Astrocyte (in vitro differentiated cells and primary cell): Measurements from ENCODE around the gene RANBP17. TPM values are rescaled to one million over a fixed set of nuclear protein-coding genes. Genes with fewer than 3 reads are reported as not detected.
"Not testable (repeated sequence)": the region's sequence is repeated elsewhere in the genome, so short reads cannot be mapped to it uniquely, and the experiment has no call there.

Source experiments
- DNase-seq: peaks from one replicate; pipeline ENCODE4 v3.0.0-alpha.2; 2010; ENCODE audit warnings: low read depth
- FAIRE-seq: peaks from 2 replicates; lab custom pipeline; 2011; peaks lifted over from hg19 to GRCh38; lab: Jason Lieb, UNC
- H2AFZ ChIP-seq: 2 replicates; pipeline ENCODE4 v1.6.0; 2012; ENCODE audit warnings: low read depth, low read length, inconsistent platforms
- H3K27ac ChIP-seq: 2 replicates; pipeline ENCODE4 v1.5.1; 2011; ENCODE audit warnings: low read depth, low read length, inconsistent platforms
- H3K27me3 ChIP-seq: 2 replicates; pipeline ENCODE4 v1.6.0; 2011; ENCODE audit warnings: low read length, inconsistent platforms; ENCODE audit not compliant: insufficient read depth
- H3K36me3 ChIP-seq: 2 replicates; pipeline ENCODE4 v1.5.1; 2011; ENCODE audit warnings: low read length, inconsistent platforms; ENCODE audit not compliant: insufficient read depth
- H3K4me1 ChIP-seq: 2 replicates; pipeline ENCODE4 v1.5.1; 2011; ENCODE audit warnings: low read length, inconsistent platforms; ENCODE audit not compliant: insufficient read depth
- H3K4me2 ChIP-seq: 2 replicates; pipeline ENCODE4 v1.6.0; 2012; ENCODE audit warnings: low read length, inconsistent platforms
- H3K4me3 ChIP-seq: 2 replicates; pipeline ENCODE4 v1.5.1; 2011; ENCODE audit warnings: low read depth, mild to moderate bottlenecking, low read length, inconsistent platforms; ENCODE audit not compliant: insufficient read depth
- H3K79me2 ChIP-seq: 2 replicates; pipeline ENCODE4 v1.6.0; 2012; ENCODE audit warnings: mild to moderate bottlenecking, low read length, inconsistent platforms; ENCODE audit not compliant: insufficient read depth
- H3K9ac ChIP-seq: 2 replicates; pipeline ENCODE4 v1.6.0; 2012; ENCODE audit warnings: mild to moderate bottlenecking, low read length, inconsistent platforms
- H3K9me3 ChIP-seq: 2 replicates; pipeline ENCODE4 v1.5.1; 2012; ENCODE audit warnings: low read depth, mild to moderate bottlenecking, low read length, inconsistent platforms; ENCODE audit not compliant: insufficient read depth
- H4K20me1 ChIP-seq: 2 replicates; pipeline ENCODE4 v1.6.0; 2012; ENCODE audit warnings: low read length, inconsistent platforms; ENCODE audit not compliant: insufficient read depth
- H3K27ac Mint-ChIP-seq: one replicate; pipeline ENCODE4 v1.8.0; 2021; ENCODE audit warnings: mild to moderate bottlenecking, mixed read lengths; ENCODE audit not compliant: unreplicated experiment
- H3K27me3 Mint-ChIP-seq: one replicate; pipeline ENCODE4 v1.8.0; 2021; ENCODE audit warnings: low read depth, mixed read lengths; ENCODE audit not compliant: unreplicated experiment
- H3K36me3 Mint-ChIP-seq: one replicate; pipeline ENCODE4 v1.8.0; 2021; ENCODE audit warnings: low read depth, mixed read lengths; ENCODE audit not compliant: unreplicated experiment
- H3K4me1 Mint-ChIP-seq: one replicate; pipeline ENCODE4 v1.8.0; 2021; ENCODE audit warnings: low read depth, mixed read lengths; ENCODE audit not compliant: unreplicated experiment
- H3K4me3 Mint-ChIP-seq: one replicate; pipeline ENCODE4 v1.8.0; 2021; ENCODE audit warnings: mild to moderate bottlenecking, moderate library complexity, mixed read lengths; ENCODE audit not compliant: unreplicated experiment
- H3K9me3 Mint-ChIP-seq: one replicate; pipeline ENCODE4 v1.8.0; 2021; ENCODE audit warnings: mild to moderate bottlenecking, mixed read lengths; ENCODE audit not compliant: unreplicated experiment
- CTCF ChIP-seq: IDR thresholded peaks from 2 replicates; pipeline ENCODE4 v1.5.1; 2011; ENCODE audit warnings: low read depth, mild to moderate bottlenecking, inconsistent platforms, low read length, moderate library complexity; ENCODE audit not compliant: insufficient read depth
- EZH2 ChIP-seq: IDR thresholded peaks from 2 replicates; pipeline ENCODE4 v1.6.1; 2012; ENCODE audit warnings: mild to moderate bottlenecking, low read length, inconsistent platforms; ENCODE audit not compliant: insufficient read depth
- total RNA-seq: library from RNA; stranded (reverse); gene quantifications from 2 replicates; pipeline ENCODE4 v1.2.1, GENCODE V29; 2021

The RANBP17 gene
- total RNA-seq, 1 donor from 2014 or later: 16.2 TPM

- Histone ChIP-seq H3K9ac (no peak overlapping the region), H3K36me3 (no peaks in the 10 kb centered on the region), H3K27ac (no peak overlapping the region), H3K27me3 (no peaks in the 10 kb centered on the region), H3K4me3 (no peak overlapping the region), H4K20me1 (no peaks in the 10 kb centered on the region), H3K4me1 (no peaks in the 10 kb centered on the region), H3K4me2 (no peak overlapping the region), H3K79me2 (no peaks in the 10 kb centered on the region), H2AFZ (no peak overlapping the region), H3K9me3 (no peaks in the 10 kb centered on the region)
- Mint-ChIP-seq H3K36me3 (no peaks in the 10 kb centered on the region), H3K9me3 (peaks cover 2% of the 10 kb centered on the region), H3K4me1 (no peaks in the 10 kb centered on the region), H3K27me3 (no peaks in the 10 kb centered on the region), H3K27ac (no peak overlapping the region), H3K4me3 (no peak overlapping the region)
- FAIRE-seq (no peak), DNase-seq (peak; percentile 2)
- TF ChIP-seq EZH2 (no peak), CTCF (no peak)
Measured at GRCh38 chr5:171168171-171168570, 306.4 kb downstream of the RANBP17 start.

- DNase-seq, H2AFZ ChIP-seq, H4K20me1 ChIP-seq, H3K9ac ChIP-seq, H3K4me3 ChIP-seq, H3K27ac Mint-ChIP-seq, H3K9me3 ChIP-seq, H3K36me3 ChIP-seq, FAIRE-seq, H3K4me1 ChIP-seq, H3K27ac ChIP-seq, H3K4me2 ChIP-seq, H3K36me3 Mint-ChIP-seq, H3K9me3 Mint-ChIP-seq, H3K4me1 Mint-ChIP-seq, H3K27me3 ChIP-seq, H3K27me3 Mint-ChIP-seq, H3K4me3 Mint-ChIP-seq, H3K79me2 ChIP-seq: not testable (repeated sequence)
Measured at GRCh38 chr5:171174960-171175359, 313.1 kb downstream of the RANBP17 start.

- Histone ChIP-seq H3K9ac (no peak overlapping the region), H4K20me1 (no peaks in the 10 kb centered on the region), H3K79me2 (no peaks in the 10 kb centered on the region), H2AFZ (no peak overlapping the region), H3K4me1 (no peaks in the 10 kb centered on the region), H3K36me3 (no peaks in the 10 kb centered on the region), H3K27me3 (no peaks in the 10 kb centered on the region), H3K9me3 (no peaks in the 10 kb centered on the region), H3K4me2 (no peak overlapping the region), H3K4me3 (no peak overlapping the region), H3K27ac (no peak overlapping the region)
- TF ChIP-seq CTCF: no peak
- no peak for TF ChIP-seq EZH2
- H3K27me3 Mint-ChIP-seq: no peaks in the 10 kb centered on the region
- no peak overlapping the region for H3K27ac Mint-ChIP-seq
- no peaks in the 10 kb centered on the region for H3K9me3 Mint-ChIP-seq
- H3K4me3 Mint-ChIP-seq: no peak overlapping the region
- DNase-seq (peak; percentile 51), FAIRE-seq (no peak)
- H3K4me1 Mint-ChIP-seq: peaks cover 2% of the 10 kb centered on the region
- H3K36me3 Mint-ChIP-seq: peaks cover 3% of the 10 kb centered on the region
Measured at GRCh38 chr5:171175746-171176145, 313.9 kb downstream of the RANBP17 start.

- not testable (repeated sequence) for H3K36me3 Mint-ChIP-seq, H3K4me1 ChIP-seq, H3K4me2 ChIP-seq, H3K9ac ChIP-seq, H3K27me3 Mint-ChIP-seq, H3K4me3 Mint-ChIP-seq, H3K27ac ChIP-seq, DNase-seq, H3K9me3 ChIP-seq, H3K27ac Mint-ChIP-seq, H3K79me2 ChIP-seq, FAIRE-seq, H3K4me3 ChIP-seq, H3K27me3 ChIP-seq, H3K36me3 ChIP-seq, H3K4me1 Mint-ChIP-seq, H3K9me3 Mint-ChIP-seq, H2AFZ ChIP-seq, H4K20me1 ChIP-seq
Measured at GRCh38 chr5:171178190-171178589, 316.4 kb downstream of the RANBP17 start.
